ENCODE measurements around the gene KEAP1.

DNA sequence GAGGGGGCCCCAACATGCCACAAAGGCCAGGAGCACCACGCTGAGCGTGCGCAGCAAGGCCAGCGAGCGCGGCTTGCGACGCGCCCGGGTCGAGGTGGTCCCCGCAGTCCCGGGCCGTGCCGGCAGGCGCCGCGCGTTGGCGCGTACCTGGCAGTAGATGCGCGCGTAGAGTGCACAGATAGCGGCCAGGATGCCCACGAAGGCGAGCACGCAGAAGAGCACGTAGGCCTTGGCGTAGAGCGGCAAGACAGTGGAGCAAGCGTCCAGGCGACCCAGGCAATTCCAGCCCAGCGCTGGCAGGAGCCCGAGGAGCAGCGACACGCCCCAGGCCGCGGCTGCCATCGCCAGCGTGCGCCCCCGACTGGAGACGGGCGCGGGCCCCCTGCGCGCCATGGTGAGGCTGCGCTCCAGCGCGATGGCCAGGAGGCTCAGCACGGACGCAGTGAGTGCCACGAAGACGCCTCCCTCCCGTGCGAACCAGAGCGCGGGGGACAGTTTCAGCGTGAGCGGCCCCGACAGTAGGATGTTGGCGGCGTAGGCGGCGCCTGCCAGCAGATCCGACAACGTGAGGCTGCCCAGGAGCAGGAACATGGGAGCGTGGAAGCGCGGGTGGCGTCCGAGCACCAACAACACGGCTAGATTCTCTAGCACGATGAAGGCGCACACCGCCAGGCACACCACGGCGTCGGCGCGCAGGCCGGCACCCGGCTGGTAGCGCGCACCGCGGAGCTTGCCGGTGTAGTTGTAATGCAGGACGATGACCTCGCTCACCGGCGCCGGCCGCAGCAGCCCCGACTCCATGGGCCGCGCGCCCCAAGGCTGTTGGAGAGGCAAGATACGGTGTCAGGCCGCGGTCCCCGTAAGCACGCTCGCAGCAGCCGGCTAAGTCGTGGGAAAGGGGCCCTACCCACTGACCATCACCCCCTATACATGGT, 11.3 kb upstream of the KEAP1 start:
- TF ChIP-seq, protein P1, sequence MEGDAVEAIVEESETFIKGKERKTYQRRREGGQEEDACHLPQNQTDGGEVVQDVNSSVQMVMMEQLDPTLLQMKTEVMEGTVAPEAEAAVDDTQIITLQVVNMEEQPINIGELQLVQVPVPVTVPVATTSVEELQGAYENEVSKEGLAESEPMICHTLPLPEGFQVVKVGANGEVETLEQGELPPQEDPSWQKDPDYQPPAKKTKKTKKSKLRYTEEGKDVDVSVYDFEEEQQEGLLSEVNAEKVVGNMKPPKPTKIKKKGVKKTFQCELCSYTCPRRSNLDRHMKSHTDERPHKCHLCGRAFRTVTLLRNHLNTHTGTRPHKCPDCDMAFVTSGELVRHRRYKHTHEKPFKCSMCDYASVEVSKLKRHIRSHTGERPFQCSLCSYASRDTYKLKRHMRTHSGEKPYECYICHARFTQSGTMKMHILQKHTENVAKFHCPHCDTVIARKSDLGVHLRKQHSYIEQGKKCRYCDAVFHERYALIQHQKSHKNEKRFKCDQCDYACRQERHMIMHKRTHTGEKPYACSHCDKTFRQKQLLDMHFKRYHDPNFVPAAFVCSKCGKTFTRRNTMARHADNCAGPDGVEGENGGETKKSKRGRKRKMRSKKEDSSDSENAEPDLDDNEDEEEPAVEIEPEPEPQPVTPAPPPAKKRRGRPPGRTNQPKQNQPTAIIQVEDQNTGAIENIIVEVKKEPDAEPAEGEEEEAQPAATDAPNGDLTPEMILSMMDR (IDR thresholded peaks at IDR 0.05 in 2 of 3, conservative IDR thresholded peaks at IDR 0.05 in 1 of 3; ENCODE audit: borderline replicate concordance in 1 of 3, insufficient read depth in 1 of 3, low read depth in 2 of 3, low read length in 2 of 3): no peak
- TF ChIP-seq JUND (IDR thresholded peaks at IDR 0.05) (no peak), POLR2AphosphoS5 (IDR thresholded peaks at IDR 0.05; ENCODE audit: low read depth, low read length) (no peak), ELF1 (IDR thresholded peaks at IDR 0.05; ENCODE audit: borderline replicate concordance, low read depth) (no peak), EZH2 (IDR thresholded peaks at IDR 0.05) (no peak), ZFX (IDR thresholded peaks at IDR 0.05) (no peak), TCF7L2 (IDR thresholded peaks at IDR 0.05; ENCODE audit: borderline replicate concordance, extremely low read depth, insufficient read depth, insufficient read length) (no peak), RAD21 (IDR thresholded peaks at IDR 0.05; ENCODE audit: low read depth) (no peak), POLR2A (IDR thresholded peaks at IDR 0.05; ENCODE audit: borderline replicate concordance, extremely low read depth, insufficient read depth, insufficient read length) (no peak)
